ENCODE data around the gene LAX1. TPM values are rescaled to one million over a fixed set of nuclear protein-coding genes. Genes with fewer than 3 reads are reported as not detected.

The LAX1 gene, protein sequence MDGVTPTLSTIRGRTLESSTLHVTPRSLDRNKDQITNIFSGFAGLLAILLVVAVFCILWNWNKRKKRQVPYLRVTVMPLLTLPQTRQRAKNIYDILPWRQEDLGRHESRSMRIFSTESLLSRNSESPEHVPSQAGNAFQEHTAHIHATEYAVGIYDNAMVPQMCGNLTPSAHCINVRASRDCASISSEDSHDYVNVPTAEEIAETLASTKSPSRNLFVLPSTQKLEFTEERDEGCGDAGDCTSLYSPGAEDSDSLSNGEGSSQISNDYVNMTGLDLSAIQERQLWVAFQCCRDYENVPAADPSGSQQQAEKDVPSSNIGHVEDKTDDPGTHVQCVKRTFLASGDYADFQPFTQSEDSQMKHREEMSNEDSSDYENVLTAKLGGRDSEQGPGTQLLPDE
- total RNA-seq, result not detected in 2 replicates

DNA sequence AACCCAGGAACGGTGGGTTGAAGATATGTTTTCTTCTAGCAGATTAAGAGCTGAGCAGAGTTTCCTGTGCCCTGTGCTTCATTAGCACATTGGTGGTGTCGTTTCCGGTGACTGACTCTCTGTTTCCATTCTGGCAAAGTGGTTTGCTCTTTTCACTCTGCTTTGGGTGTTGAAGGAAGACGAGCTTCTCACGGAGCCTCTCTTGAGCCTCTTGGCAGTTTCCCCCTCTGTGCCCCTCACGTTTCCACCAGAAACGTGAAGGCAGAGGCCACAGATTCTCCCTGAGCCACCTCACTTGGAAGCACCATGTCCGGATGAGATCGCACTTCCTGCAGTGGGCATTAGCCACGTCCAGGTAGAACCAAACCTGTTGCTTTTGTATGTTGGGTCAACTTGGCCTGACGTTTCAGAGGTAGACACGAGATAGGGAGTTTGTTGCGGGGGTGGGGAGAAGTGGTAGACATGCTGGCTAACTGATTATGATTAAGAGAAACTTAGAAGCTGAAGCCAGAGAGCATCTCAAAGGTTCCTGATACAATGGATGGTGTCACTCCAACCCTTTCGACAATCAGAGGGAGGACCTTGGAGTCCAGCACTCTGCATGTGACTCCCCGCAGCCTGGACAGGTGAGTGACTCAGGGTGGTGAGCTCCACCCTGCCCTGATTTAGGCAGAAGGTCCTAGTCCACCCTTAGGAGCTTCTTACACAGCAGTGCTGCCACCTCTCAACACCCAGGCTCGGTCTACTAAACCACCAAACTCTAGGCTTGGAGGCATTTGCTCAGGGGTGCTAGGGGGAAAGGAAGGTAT lies at the start of gene LAX1:
TSS of gene LAX1 (plus strand) at position 155 of the 809 bp plus-strand sequence. CDS start at position 538, 383 bp downstream.
- DNase-seq (ENCODE audit: low read depth), result no peak
- TF ChIP-seq CTCF (IDR thresholded peaks at IDR 0.05; ENCODE audit: insufficient read depth, low read length, poor library complexity, severe bottlenecking), result no peak
- H3K36me3 ChIP-seq (ENCODE audit: control insufficient read depth, insufficient read depth, low read length), result no peaks in the 10 kb centered on the region

DNA sequence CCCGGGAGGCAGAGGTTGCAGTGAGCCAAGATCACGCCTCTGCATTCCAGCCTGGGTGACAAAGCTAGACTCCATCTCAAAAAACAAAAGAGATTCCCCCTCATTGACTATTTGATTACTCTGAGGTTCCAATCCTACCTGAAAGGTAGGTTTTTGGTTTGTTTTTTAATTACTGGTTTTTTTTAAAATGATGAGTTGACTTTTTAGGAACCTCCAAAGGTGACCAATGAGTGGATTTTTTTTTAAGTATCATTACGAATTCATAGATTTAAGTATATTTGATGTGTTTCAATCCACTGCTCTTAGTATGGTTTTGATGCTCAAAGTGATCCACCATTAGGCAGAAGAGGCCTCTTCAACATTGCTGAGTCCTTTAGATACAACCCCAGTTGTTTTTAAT lies 47.9 kb upstream of the LAX1 start:
- Histone ChIP-seq H3K4me3 (ENCODE audit: low read depth, low read length) (no peak overlapping the region), H3K27me3 (ENCODE audit: control insufficient read depth, insufficient read depth, low read length) (no peaks in the 10 kb centered on the region), H3K36me3 (ENCODE audit: control insufficient read depth, insufficient read depth, low read length) (peaks cover 1% of the 10 kb centered on the region)
- DNase-seq (ENCODE audit: low read depth), result no peak
- no peak for TF ChIP-seq CTCF (IDR thresholded peaks at IDR 0.05; ENCODE audit: insufficient read depth, low read length, poor library complexity, severe bottlenecking)

More for the DNA sequence above, at the start of gene LAX1:
- no peak within 1 kb of the TSS for H3K4me3 ChIP-seq (ENCODE audit: low read depth, low read length)
- no peaks in the 10 kb centered on the region for H3K27me3 ChIP-seq (ENCODE audit: control insufficient read depth, insufficient read depth, low read length)

GRCh38 chr1:203720242-203720641 lies 44.7 kb upstream of the LAX1 start:
- no peak for DNase-seq (ENCODE audit: low read depth)
- Histone ChIP-seq H3K27me3 (ENCODE audit: control insufficient read depth, insufficient read depth, low read length) (no peaks in the 10 kb centered on the region), H3K36me3 (ENCODE audit: control insufficient read depth, insufficient read depth, low read length) (no peaks in the 10 kb centered on the region), H3K4me3 (ENCODE audit: low read depth, low read length) (no peak overlapping the region)
- TF ChIP-seq CTCF (IDR thresholded peaks at IDR 0.05; ENCODE audit: insufficient read depth, low read length, poor library complexity, severe bottlenecking), result no peak

DNA sequence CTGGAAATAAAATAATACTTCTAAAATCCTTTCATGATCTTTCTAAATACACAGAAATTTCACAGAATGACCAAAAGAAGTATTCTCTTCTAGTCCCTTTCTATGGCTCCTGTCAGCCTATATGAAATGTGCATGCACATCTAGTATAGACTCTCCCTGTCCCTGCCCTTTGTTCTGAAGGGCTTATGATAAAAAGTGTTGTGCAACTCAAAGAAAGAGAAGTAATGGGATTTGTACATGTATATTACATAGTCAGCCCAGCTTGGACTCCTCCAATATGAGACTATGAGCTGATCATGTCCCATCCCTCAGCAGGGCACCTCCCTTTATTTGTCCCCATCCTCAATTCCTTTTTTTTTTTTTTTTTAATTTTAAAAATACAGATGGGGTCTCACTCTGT lies 42.1 kb upstream of the LAX1 start:
- TF ChIP-seq CTCF (IDR thresholded peaks at IDR 0.05; ENCODE audit: insufficient read depth, low read length, poor library complexity, severe bottlenecking), result no peak
- Histone ChIP-seq H3K4me3 (ENCODE audit: low read depth, low read length) (no peak overlapping the region), H3K27me3 (ENCODE audit: control insufficient read depth, insufficient read depth, low read length) (no peaks in the 10 kb centered on the region), H3K36me3 (ENCODE audit: control insufficient read depth, insufficient read depth, low read length) (no peaks in the 10 kb centered on the region)
- no peak for DNase-seq (ENCODE audit: low read depth)

DNA sequence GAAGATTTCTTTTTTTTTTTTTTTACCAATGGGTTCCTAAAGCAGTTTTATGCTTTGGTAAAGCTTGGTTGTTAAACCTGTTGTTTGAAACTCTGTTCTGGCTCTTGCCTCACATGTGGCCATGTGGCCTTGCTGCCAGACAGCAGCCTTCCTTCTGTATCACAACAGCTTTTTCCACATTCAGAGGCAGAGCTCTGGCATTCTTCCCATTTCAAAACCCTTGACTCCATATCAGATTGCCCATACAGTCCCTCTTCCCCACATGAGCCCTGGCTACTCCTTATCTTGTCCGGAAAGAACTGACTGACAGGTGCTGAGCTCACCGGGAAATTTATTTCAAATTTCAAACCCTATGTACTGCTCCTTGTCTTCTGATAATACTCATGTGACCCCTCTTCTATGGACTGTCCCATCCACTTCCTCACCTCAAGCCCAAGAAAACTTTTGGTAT lies 38.5 kb upstream of the LAX1 start:
- H3K36me3 ChIP-seq (ENCODE audit: control insufficient read depth, insufficient read depth, low read length), result no peaks in the 10 kb centered on the region
- TF ChIP-seq CTCF (IDR thresholded peaks at IDR 0.05; ENCODE audit: insufficient read depth, low read length, poor library complexity, severe bottlenecking), result no peak
- no peak overlapping the region for H3K4me3 ChIP-seq (ENCODE audit: low read depth, low read length)
- DNase-seq (ENCODE audit: low read depth), result no peak
- H3K27me3 ChIP-seq (ENCODE audit: control insufficient read depth, insufficient read depth, low read length), result no peaks in the 10 kb centered on the region
